ENCODE measurements around the gene RALGAPB. TPM values are rescaled to one million over a fixed set of nuclear protein-coding genes. Genes with fewer than 3 reads are reported as not detected.

The RALGAPB gene
- total RNA-seq, 3 donors from 2014 or later, result 32.8 to 73.6 (median 58.0) TPM

DNA sequence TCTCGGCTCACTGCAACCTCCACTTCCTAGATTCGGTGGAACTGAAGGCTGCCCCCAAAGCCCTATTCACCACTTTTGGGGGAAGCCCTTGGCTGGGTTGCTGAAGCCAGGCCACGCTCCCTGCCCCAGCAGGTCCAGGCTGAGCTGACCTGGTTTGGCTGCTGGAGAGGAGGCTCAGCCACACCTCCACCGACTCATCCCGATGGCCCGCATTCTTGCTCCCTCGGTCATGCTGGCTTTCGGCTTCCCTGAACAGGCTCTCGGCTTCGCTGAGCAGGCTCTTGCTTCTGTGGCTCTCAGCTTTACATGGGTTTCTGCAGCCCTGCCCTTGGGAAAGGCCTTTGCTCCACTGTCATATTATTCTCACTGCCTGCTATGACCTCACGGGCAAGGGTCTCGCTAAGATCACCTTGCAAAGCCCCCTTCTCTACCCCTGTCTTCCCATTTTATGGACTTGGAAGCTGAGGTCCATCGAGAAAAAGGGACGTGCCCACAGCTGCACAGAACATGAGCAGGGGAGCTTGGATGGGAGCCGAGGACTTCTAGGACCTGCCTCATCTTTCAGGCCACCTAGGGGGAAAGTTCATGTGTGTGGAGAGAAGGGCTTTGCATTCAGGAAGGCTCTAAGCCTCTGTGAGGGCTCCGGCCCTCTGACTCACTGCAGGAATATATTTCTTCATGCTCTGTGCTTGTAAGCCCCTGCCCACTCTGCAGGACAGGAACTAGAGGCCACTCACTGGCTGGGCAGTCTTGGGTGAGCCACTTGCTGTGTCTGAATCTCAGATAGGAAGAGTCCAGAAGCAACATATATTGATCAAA is 144.6 kb downstream of the RALGAPB start:
- H3K9me3 ChIP-seq, result no peaks in the 10 kb centered on the region
- peaks cover 0 to 12% of the 10 kb centered on the region in 2 donors for H3K27me3 ChIP-seq
- no peaks in the 10 kb centered on the region for H3K36me3 ChIP-seq
- intact Hi-C loops (cut with DNase I; ENCODE audit: low total_unique reads), result no loop called here
- no peak for TF ChIP-seq POLR2AphosphoS5 (IDR thresholded peaks at IDR 0.05)
- TF ChIP-seq, protein P1, sequence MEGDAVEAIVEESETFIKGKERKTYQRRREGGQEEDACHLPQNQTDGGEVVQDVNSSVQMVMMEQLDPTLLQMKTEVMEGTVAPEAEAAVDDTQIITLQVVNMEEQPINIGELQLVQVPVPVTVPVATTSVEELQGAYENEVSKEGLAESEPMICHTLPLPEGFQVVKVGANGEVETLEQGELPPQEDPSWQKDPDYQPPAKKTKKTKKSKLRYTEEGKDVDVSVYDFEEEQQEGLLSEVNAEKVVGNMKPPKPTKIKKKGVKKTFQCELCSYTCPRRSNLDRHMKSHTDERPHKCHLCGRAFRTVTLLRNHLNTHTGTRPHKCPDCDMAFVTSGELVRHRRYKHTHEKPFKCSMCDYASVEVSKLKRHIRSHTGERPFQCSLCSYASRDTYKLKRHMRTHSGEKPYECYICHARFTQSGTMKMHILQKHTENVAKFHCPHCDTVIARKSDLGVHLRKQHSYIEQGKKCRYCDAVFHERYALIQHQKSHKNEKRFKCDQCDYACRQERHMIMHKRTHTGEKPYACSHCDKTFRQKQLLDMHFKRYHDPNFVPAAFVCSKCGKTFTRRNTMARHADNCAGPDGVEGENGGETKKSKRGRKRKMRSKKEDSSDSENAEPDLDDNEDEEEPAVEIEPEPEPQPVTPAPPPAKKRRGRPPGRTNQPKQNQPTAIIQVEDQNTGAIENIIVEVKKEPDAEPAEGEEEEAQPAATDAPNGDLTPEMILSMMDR (IDR thresholded peaks at IDR 0.05), result no peak
- no peak for TF ChIP-seq POLR2A (IDR thresholded peaks at IDR 0.05)
- H3K4me1 ChIP-seq, result no peaks in the 10 kb centered on the region
- no peak overlapping the region for H3K27ac ChIP-seq
- H3K4me3 ChIP-seq, result no peak overlapping the region
- DNase-seq (ENCODE audit: low spot score in 2 of 2), result peak in 1 of 2 donors; percentile 61

DNA sequence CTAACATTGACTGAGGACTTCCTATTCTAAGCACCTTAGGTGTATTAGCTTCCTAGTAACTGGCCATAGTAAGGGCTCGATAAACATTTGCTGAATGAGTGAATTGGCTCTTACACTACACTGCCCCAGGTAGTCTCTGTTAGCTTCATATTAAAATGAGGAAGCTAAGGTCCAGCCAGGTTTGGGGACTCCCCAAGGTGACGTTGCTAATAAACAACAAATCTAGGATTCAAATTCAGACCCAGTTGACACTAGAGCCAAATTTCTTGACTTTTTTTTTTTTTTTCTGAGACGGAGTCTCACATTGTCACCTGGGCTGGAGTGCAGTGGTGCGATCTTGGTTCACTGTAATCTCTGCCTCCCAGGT is 145.2 kb downstream of the RALGAPB start:
- no peak for DNase-seq (ENCODE audit: low spot score in 2 of 2)
- Histone ChIP-seq H3K36me3 (no peaks in the 10 kb centered on the region), H3K9me3 (no peaks in the 10 kb centered on the region), H3K4me1 (no peaks in the 10 kb centered on the region), H3K27me3 (peaks cover 0 to 12% of the 10 kb centered on the region in 2 donors), H3K4me3 (no peak overlapping the region), H3K27ac (no peak overlapping the region)
- TF ChIP-seq POLR2AphosphoS5 (IDR thresholded peaks at IDR 0.05) (no peak), POLR2A (IDR thresholded peaks at IDR 0.05) (no peak)
- TF ChIP-seq, protein P1 (IDR thresholded peaks at IDR 0.05), result no peak
- intact Hi-C loops (cut with DNase I; ENCODE audit: low total_unique reads), result no loop called here

DNA sequence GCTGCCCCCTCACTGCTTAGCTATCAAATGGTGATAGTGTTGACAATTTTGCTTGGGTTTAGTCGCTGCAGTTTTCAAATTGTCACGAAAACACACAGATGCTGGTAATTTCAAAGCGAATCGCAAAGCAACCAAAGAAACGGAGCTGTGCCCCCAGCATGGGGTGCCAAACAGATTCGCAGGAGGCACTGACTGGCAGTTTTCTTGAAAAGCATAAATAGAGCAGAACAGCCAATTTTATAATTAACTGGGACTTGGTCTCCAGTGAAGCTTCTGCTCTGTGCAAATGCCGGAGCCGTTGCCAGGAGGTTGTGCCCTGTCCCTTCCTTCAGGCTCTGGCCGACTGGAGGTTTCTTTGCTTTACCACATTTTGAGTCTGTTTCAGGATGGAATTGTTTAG is 147.8 kb downstream of the RALGAPB start:
- peaks cover 0 to 9% of the 10 kb centered on the region in 2 donors for H3K27me3 ChIP-seq
- DNase-seq (ENCODE audit: low spot score in 2 of 2), result no peak
- H3K27ac ChIP-seq, result no peak overlapping the region
- no peaks in the 10 kb centered on the region for H3K4me1 ChIP-seq
- no peak for TF ChIP-seq POLR2AphosphoS5 (IDR thresholded peaks at IDR 0.05)
- no peaks in the 10 kb centered on the region for H3K9me3 ChIP-seq
- no peak overlapping the region for H3K4me3 ChIP-seq
- intact Hi-C loops (cut with DNase I; ENCODE audit: low total_unique reads), result no loop called here
- H3K36me3 ChIP-seq, result no peaks in the 10 kb centered on the region

DNA sequence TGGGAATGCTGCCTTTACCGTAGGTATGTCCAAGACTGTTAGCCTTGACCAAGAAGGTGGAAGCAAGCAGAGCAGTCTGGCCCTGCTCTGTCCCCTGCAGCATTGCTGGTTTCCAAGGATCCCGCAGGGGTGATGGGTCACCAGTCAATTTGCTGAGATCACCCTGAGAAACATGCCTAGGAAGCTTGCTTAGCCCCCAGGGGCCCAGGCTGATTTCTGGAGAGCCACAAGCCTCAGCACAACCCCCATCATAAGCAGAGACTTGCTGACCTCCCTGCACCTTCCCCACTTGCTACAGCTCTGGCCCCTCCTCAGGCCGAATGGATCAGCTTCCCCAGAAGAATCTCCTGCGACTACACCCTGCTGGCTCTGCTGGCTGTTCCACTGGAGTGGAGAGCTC is 150.4 kb downstream of the RALGAPB start:
- DNase-seq (ENCODE audit: low spot score in 2 of 2), result no peak
- no peaks in the 10 kb centered on the region for H3K36me3 ChIP-seq
- TF ChIP-seq POLR2A (IDR thresholded peaks at IDR 0.05) (no peak), POLR2AphosphoS5 (IDR thresholded peaks at IDR 0.05) (no peak)
- TF ChIP-seq, protein P1 (IDR thresholded peaks at IDR 0.05), result no peak
- no peak overlapping the region for H3K4me3 ChIP-seq
- intact Hi-C loops (cut with DNase I; ENCODE audit: low total_unique reads), result no loop called here
- no peak overlapping the region for H3K27ac ChIP-seq
- no peaks in the 10 kb centered on the region for H3K9me3 ChIP-seq
- no peaks in the 10 kb centered on the region for H3K4me1 ChIP-seq
- H3K27me3 ChIP-seq, result no peaks in the 10 kb centered on the region

DNA sequence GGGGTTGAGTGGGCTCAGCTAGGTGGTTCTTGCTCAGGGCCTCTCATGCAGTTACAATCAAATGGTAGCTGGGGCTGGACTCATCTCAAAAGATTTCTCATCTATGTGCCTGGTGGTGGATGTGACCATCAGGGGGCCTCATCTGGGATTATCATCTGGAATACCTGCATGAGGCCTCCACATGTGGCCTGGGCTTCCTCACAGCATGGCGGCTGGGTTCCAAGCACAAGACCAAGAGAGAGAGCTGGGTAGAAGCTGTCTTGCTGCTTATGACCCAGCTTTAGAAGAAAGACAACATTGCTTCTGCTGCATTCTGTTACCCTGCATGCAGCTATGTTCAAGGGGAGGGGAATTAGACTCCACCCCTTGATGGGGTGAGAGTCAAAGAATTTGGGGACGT is 151.4 kb downstream of the RALGAPB start:
- H3K9me3 ChIP-seq, result no peaks in the 10 kb centered on the region
- no peaks in the 10 kb centered on the region for H3K36me3 ChIP-seq
- no peak for DNase-seq (ENCODE audit: low spot score in 2 of 2)
- no peaks in the 10 kb centered on the region for H3K4me1 ChIP-seq
- TF ChIP-seq POLR2A (IDR thresholded peaks at IDR 0.05) (no peak), POLR2AphosphoS5 (IDR thresholded peaks at IDR 0.05) (no peak)
- TF ChIP-seq, protein P1 (IDR thresholded peaks at IDR 0.05), result no peak
- no peak overlapping the region for H3K4me3 ChIP-seq
- no peaks in the 10 kb centered on the region for H3K27me3 ChIP-seq
- intact Hi-C loops (cut with DNase I; ENCODE audit: low total_unique reads), result no loop called here
- H3K27ac ChIP-seq, result no peak overlapping the region

Measured in breast epithelium (tissue), 4 donors.